Measurements from ENCODE around the gene ADAD2.

DNA sequence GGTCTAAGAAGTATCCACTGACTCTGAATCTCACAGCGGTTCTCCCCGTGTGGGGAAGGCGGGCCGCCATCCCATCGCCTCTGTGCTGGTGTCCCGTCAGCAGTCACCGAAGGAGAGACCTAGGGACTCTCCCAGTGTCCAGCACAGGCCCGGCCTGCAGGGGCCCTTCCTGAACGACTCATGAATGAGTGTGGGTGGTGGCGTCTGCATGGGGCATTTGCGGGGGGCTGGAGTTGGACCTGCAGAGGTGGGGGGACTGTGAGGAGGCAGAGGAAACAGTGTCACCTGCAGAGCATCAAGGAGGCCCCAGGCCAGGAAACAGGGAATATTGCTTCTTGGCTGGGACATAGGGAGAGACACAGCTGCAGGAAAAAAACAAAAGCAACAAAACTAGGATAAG is 38.5 kb downstream of the ADAD2 start:
- TF ChIP-seq, protein P1, sequence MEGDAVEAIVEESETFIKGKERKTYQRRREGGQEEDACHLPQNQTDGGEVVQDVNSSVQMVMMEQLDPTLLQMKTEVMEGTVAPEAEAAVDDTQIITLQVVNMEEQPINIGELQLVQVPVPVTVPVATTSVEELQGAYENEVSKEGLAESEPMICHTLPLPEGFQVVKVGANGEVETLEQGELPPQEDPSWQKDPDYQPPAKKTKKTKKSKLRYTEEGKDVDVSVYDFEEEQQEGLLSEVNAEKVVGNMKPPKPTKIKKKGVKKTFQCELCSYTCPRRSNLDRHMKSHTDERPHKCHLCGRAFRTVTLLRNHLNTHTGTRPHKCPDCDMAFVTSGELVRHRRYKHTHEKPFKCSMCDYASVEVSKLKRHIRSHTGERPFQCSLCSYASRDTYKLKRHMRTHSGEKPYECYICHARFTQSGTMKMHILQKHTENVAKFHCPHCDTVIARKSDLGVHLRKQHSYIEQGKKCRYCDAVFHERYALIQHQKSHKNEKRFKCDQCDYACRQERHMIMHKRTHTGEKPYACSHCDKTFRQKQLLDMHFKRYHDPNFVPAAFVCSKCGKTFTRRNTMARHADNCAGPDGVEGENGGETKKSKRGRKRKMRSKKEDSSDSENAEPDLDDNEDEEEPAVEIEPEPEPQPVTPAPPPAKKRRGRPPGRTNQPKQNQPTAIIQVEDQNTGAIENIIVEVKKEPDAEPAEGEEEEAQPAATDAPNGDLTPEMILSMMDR (conservative IDR thresholded peaks at IDR 0.05 in 1 of 2, IDR thresholded peaks at IDR 0.05 in 1 of 2; ENCODE audit: extremely low read depth in 1 of 2, insufficient read depth in 1 of 2, low read depth in 1 of 2, low read length in 2 of 2) = no peak
- no peak for TF ChIP-seq EZH2 (IDR thresholded peaks at IDR 0.05; ENCODE audit: borderline replicate concordance, low read length)
